ENCODE measurements around the gene DHFR. TPM values are rescaled to one million over a fixed set of nuclear protein-coding genes. Genes with fewer than 3 reads are reported as not detected.

Gene DHFR
- total RNA-seq (ENCODE audit: low replicate concordance): 24.8 and 55.1 TPM in 2 replicates
- long read RNA-seq, transcript DHFR-201 (6 exons, 3,917 nt): major isoform, 15 of 19 reads
- long read RNA-seq, partial matches to known transcripts: 1 of 19 reads
- long read RNA-seq, other reads (novel, unspliced or antisense): 3 of 19 reads

DNA sequence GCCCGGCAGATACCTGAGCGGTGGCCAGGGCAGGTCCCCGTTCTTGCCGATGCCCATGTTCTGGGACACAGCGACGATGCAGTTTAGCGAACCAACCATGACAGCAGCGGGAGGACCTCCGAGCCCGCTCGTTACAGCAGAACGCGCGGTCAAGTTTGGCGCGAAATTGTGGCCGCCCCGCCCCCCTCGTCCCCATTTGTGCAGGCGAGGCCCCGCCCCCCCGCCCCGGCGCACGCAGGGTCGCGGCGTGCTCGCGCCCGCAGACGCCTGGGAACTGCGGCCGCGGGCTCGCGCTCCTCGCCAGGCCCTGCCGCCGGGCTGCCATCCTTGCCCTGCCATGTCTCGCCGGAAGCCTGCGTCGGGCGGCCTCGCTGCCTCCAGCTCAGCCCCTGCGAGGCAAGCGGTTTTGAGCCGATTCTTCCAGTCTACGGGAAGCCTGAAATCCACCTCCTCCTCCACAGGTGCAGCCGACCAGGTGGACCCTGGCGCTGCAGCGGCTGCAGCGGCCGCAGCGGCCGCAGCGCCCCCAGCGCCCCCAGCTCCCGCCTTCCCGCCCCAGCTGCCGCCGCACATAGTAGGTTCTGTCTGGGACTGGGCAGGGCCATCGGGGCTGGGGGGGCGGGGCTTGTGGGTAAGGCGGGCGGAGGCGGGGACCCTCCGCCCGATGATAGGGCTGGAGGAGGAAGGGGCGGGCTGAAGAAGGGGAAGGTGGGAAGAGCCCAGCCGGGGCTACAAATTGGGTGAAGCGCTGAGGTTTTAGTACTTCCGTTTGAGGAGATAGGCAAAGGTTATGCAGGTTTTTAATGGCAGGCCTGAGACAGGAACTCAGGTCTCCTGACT lies at the start of gene DHFR, which contains the start of gene MSH3:
Gene DHFR, minus strand, starts transcription at position 593 of the 840 bp plus-strand sequence. Its CDS starts 494 bp downstream, at position 99.
Gene MSH3, plus strand, starts transcription at position 262 of the 840 bp plus-strand sequence. Its CDS starts 76 bp downstream, at position 338.
- peak; percentile 53 for TF ChIP-seq CTCF (conservative IDR thresholded peaks at IDR 0.05)

GRCh38 chr5:80704221-80704620 lies 49.4 kb upstream of the DHFR start:
- TF ChIP-seq CTCF (conservative IDR thresholded peaks at IDR 0.05): no peak
- DNase-seq (ENCODE audit: extremely low spot score, unreplicated experiment): no peak
- H3K27me3 Mint-ChIP-seq: no peaks in the 10 kb centered on the region
- H3K4me1 Mint-ChIP-seq (ENCODE audit: unreplicated experiment): peaks cover 10% of the 10 kb centered on the region
- H3K9me3 Mint-ChIP-seq: no peaks in the 10 kb centered on the region
- peaks cover 16% of the 10 kb centered on the region for H3K36me3 Mint-ChIP-seq
- no peak overlapping the region for H3K4me3 Mint-ChIP-seq
- no peak overlapping the region for H3K27ac Mint-ChIP-seq

More for the DNA sequence above, at the start of gene DHFR, which contains the start of gene MSH3:
- Mint-ChIP-seq H3K9me3 (no peaks in the 10 kb centered on the region), H3K27ac (peak within 1 kb of the TSS; percentile 86), H3K4me3 (peak within 1 kb of the TSS; percentile 95), H3K27me3 (no peaks in the 10 kb centered on the region), H3K4me1 (ENCODE audit: unreplicated experiment) (peaks cover 26% of the 10 kb centered on the region), H3K36me3 (peaks cover 18% of the 10 kb centered on the region)
- peak; percentile 87 for DNase-seq (ENCODE audit: extremely low spot score, unreplicated experiment)

DNA sequence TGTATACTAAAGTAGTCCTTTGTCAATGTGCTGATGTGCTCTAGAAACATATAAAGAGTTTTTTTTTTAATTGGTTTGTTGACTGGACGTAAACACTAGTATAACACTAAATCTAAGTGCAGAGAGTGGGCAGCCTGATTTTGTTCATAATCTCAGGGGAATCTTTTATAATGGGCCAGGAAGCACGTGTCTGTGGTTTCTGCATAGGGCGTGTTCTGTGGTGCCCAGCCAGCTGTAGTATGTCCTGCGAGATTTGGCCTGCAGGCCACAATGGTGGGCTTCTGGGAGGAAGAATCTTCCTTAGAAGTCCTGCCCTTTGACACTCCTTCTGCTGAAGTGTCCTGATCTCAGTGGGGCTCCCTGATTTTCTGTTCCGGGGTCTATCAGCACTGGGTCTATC lies 49.0 kb upstream of the DHFR start:
- peaks cover 16% of the 10 kb centered on the region for H3K36me3 Mint-ChIP-seq
- TF ChIP-seq CTCF (conservative IDR thresholded peaks at IDR 0.05): no peak
- no peaks in the 10 kb centered on the region for H3K9me3 Mint-ChIP-seq
- H3K4me1 Mint-ChIP-seq (ENCODE audit: unreplicated experiment): peaks cover 10% of the 10 kb centered on the region
- H3K27me3 Mint-ChIP-seq: no peaks in the 10 kb centered on the region
- H3K27ac Mint-ChIP-seq: no peak overlapping the region
- DNase-seq (ENCODE audit: extremely low spot score, unreplicated experiment): no peak
- no peak overlapping the region for H3K4me3 Mint-ChIP-seq

- H3K9me3 Mint-ChIP-seq: no peaks in the 10 kb centered on the region
- no peak overlapping the region for H3K27ac Mint-ChIP-seq
- H3K4me1 Mint-ChIP-seq (ENCODE audit: unreplicated experiment): peaks cover 10% of the 10 kb centered on the region
- TF ChIP-seq CTCF (conservative IDR thresholded peaks at IDR 0.05): no peak
- DNase-seq (ENCODE audit: extremely low spot score, unreplicated experiment): no peak
- H3K36me3 Mint-ChIP-seq: peaks cover 18% of the 10 kb centered on the region
- H3K4me3 Mint-ChIP-seq: no peak overlapping the region
- no peaks in the 10 kb centered on the region for H3K27me3 Mint-ChIP-seq
These were observed 48.5 kb upstream of the DHFR start for GRCh38 chr5:80703291-80703690.

GRCh38 chr5:80701597-80701996 lies 46.8 kb upstream of the DHFR start:
- no peak for DNase-seq (ENCODE audit: extremely low spot score, unreplicated experiment)
- Mint-ChIP-seq H3K27me3 (no peaks in the 10 kb centered on the region), H3K27ac (no peak overlapping the region), H3K4me1 (ENCODE audit: unreplicated experiment) (peaks cover 10% of the 10 kb centered on the region), H3K9me3 (no peaks in the 10 kb centered on the region), H3K4me3 (no peak overlapping the region), H3K36me3 (peaks cover 20% of the 10 kb centered on the region)
- TF ChIP-seq CTCF (conservative IDR thresholded peaks at IDR 0.05): no peak

All from type B pancreatic cell (in vitro differentiated cells).